Astrocyte (in vitro differentiated cells and primary cell): Measurements from ENCODE around the gene TMEM127. TPM values are rescaled to one million over a fixed set of nuclear protein-coding genes. Genes with fewer than 3 reads are reported as not detected.

Source experiments
- DNase-seq: peaks from one replicate; pipeline ENCODE4 v3.0.0-alpha.2; 2010; ENCODE audit warnings: low read depth
- FAIRE-seq: peaks from 2 replicates; lab custom pipeline; 2011; peaks lifted over from hg19 to GRCh38; lab: Jason Lieb, UNC
- H2AFZ ChIP-seq: 2 replicates; pipeline ENCODE4 v1.6.0; 2012; ENCODE audit warnings: low read depth, low read length, inconsistent platforms
- H3K27ac ChIP-seq: 2 replicates; pipeline ENCODE4 v1.5.1; 2011; ENCODE audit warnings: low read depth, low read length, inconsistent platforms
- H3K27me3 ChIP-seq: 2 replicates; pipeline ENCODE4 v1.6.0; 2011; ENCODE audit warnings: low read length, inconsistent platforms; ENCODE audit not compliant: insufficient read depth
- H3K36me3 ChIP-seq: 2 replicates; pipeline ENCODE4 v1.5.1; 2011; ENCODE audit warnings: low read length, inconsistent platforms; ENCODE audit not compliant: insufficient read depth
- H3K4me1 ChIP-seq: 2 replicates; pipeline ENCODE4 v1.5.1; 2011; ENCODE audit warnings: low read length, inconsistent platforms; ENCODE audit not compliant: insufficient read depth
- H3K4me2 ChIP-seq: 2 replicates; pipeline ENCODE4 v1.6.0; 2012; ENCODE audit warnings: low read length, inconsistent platforms
- H3K4me3 ChIP-seq: 2 replicates; pipeline ENCODE4 v1.5.1; 2011; ENCODE audit warnings: low read depth, mild to moderate bottlenecking, low read length, inconsistent platforms; ENCODE audit not compliant: insufficient read depth
- H3K79me2 ChIP-seq: 2 replicates; pipeline ENCODE4 v1.6.0; 2012; ENCODE audit warnings: mild to moderate bottlenecking, low read length, inconsistent platforms; ENCODE audit not compliant: insufficient read depth
- H3K9ac ChIP-seq: 2 replicates; pipeline ENCODE4 v1.6.0; 2012; ENCODE audit warnings: mild to moderate bottlenecking, low read length, inconsistent platforms
- H3K9me3 ChIP-seq: 2 replicates; pipeline ENCODE4 v1.5.1; 2012; ENCODE audit warnings: low read depth, mild to moderate bottlenecking, low read length, inconsistent platforms; ENCODE audit not compliant: insufficient read depth
- H4K20me1 ChIP-seq: 2 replicates; pipeline ENCODE4 v1.6.0; 2012; ENCODE audit warnings: low read length, inconsistent platforms; ENCODE audit not compliant: insufficient read depth
- H3K27ac Mint-ChIP-seq: one replicate; pipeline ENCODE4 v1.8.0; 2021; ENCODE audit warnings: mild to moderate bottlenecking, mixed read lengths; ENCODE audit not compliant: unreplicated experiment
- H3K27me3 Mint-ChIP-seq: one replicate; pipeline ENCODE4 v1.8.0; 2021; ENCODE audit warnings: low read depth, mixed read lengths; ENCODE audit not compliant: unreplicated experiment
- H3K36me3 Mint-ChIP-seq: one replicate; pipeline ENCODE4 v1.8.0; 2021; ENCODE audit warnings: low read depth, mixed read lengths; ENCODE audit not compliant: unreplicated experiment
- H3K4me1 Mint-ChIP-seq: one replicate; pipeline ENCODE4 v1.8.0; 2021; ENCODE audit warnings: low read depth, mixed read lengths; ENCODE audit not compliant: unreplicated experiment
- H3K4me3 Mint-ChIP-seq: one replicate; pipeline ENCODE4 v1.8.0; 2021; ENCODE audit warnings: mild to moderate bottlenecking, moderate library complexity, mixed read lengths; ENCODE audit not compliant: unreplicated experiment
- H3K9me3 Mint-ChIP-seq: one replicate; pipeline ENCODE4 v1.8.0; 2021; ENCODE audit warnings: mild to moderate bottlenecking, mixed read lengths; ENCODE audit not compliant: unreplicated experiment
- CTCF ChIP-seq: IDR thresholded peaks from 2 replicates; pipeline ENCODE4 v1.5.1; 2011; ENCODE audit warnings: low read depth, mild to moderate bottlenecking, inconsistent platforms, low read length, moderate library complexity; ENCODE audit not compliant: insufficient read depth
- EZH2 ChIP-seq: IDR thresholded peaks from 2 replicates; pipeline ENCODE4 v1.6.1; 2012; ENCODE audit warnings: mild to moderate bottlenecking, low read length, inconsistent platforms; ENCODE audit not compliant: insufficient read depth
- total RNA-seq: library from RNA; stranded (reverse); gene quantifications from 2 replicates; pipeline ENCODE4 v1.2.1, GENCODE V29; 2021

The TMEM127 gene
- total RNA-seq, 1 donor from 2014 or later = 41.7 TPM

DNA sequence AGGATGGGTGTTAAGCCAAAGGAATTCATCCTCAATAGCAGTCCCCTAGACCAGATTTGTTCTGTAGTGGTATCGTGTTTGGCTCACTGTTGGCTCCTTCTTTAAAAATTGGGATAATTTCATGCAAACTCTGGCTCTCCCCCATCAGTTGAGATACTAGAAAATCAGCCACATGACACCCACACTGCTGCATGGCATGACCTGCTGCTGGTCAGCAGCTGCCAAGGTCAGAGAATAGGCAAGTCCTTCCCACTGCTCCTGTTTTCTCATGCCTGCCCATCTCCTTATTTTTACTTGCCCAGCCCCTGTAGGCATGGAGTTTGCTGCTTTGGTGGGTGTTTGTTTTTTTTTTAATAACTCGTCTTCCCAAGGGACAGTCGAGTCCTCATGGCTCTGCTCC is 40.6 kb upstream of the TMEM127 start:
- FAIRE-seq (no peak), DNase-seq (no peak)
- peaks cover 40% of the 10 kb centered on the region for H3K79me2 ChIP-seq
- Mint-ChIP-seq H3K4me3 (peak overlapping the region; percentile 99), H3K27ac (peak overlapping the region; percentile 86), H3K4me1 (peaks cover 16% of the 10 kb centered on the region), H3K9me3 (no peaks in the 10 kb centered on the region), H3K36me3 (peaks cover 4% of the 10 kb centered on the region), H3K27me3 (no peaks in the 10 kb centered on the region)
- H3K4me3 ChIP-seq = peak overlapping the region; percentile 99
- no peaks in the 10 kb centered on the region for H3K9me3 ChIP-seq
- no peak overlapping the region for H3K27ac ChIP-seq
- peak overlapping the region; percentile 98 for H3K4me2 ChIP-seq
- H3K36me3 ChIP-seq = peaks cover 20% of the 10 kb centered on the region
- H4K20me1 ChIP-seq = peaks cover 15% of the 10 kb centered on the region
- H3K9ac ChIP-seq = peak overlapping the region; percentile 96
- H3K4me1 ChIP-seq = peaks cover 12% of the 10 kb centered on the region
- no peak for TF ChIP-seq CTCF
- TF ChIP-seq EZH2 = no peak
- no peaks in the 10 kb centered on the region for H3K27me3 ChIP-seq
- H2AFZ ChIP-seq = peak overlapping the region; percentile 96

DNA sequence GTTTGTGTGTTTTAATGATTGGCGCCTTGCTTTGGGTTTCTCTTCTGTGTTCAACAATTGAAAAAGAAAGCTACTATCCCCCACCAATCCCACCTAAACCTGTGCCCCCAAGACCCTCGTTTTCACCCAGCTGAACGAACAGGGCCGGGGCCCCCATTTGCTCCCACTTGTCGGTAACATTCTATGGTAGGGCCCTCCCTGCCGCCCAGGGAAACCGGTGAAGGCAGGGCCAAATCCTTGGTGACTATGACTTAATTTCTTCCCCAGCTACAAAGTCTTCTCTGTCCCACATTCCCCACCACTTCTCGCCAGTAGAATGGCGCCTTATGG is 40.1 kb upstream of the TMEM127 start:
- TF ChIP-seq CTCF = no peak
- no peak for TF ChIP-seq EZH2
- Histone ChIP-seq H2AFZ (peak overlapping the region; percentile 96), H3K4me3 (peak overlapping the region; percentile 99), H3K79me2 (peaks cover 44% of the 10 kb centered on the region), H3K4me1 (peaks cover 12% of the 10 kb centered on the region), H3K27ac (peak overlapping the region; percentile 76), H3K27me3 (no peaks in the 10 kb centered on the region), H3K4me2 (peak overlapping the region; percentile 98), H3K9ac (peak overlapping the region; percentile 96), H4K20me1 (peaks cover 20% of the 10 kb centered on the region), H3K9me3 (no peaks in the 10 kb centered on the region), H3K36me3 (peaks cover 24% of the 10 kb centered on the region)
- peak overlapping the region; percentile 99 for H3K4me3 Mint-ChIP-seq
- H3K27ac Mint-ChIP-seq = peak overlapping the region; percentile 86
- peaks cover 16% of the 10 kb centered on the region for H3K4me1 Mint-ChIP-seq
- no peak for FAIRE-seq
- peaks cover 4% of the 10 kb centered on the region for H3K36me3 Mint-ChIP-seq
- DNase-seq = no peak
- no peaks in the 10 kb centered on the region for H3K27me3 Mint-ChIP-seq
- no peaks in the 10 kb centered on the region for H3K9me3 Mint-ChIP-seq

- Histone ChIP-seq H3K9ac (peak within 1 kb of the TSS; percentile 96), H2AFZ (peak within 1 kb of the TSS; percentile 96), H3K9me3 (no peaks in the 10 kb centered on the region), H3K4me3 (peak within 1 kb of the TSS; percentile 99), H3K4me1 (peaks cover 12% of the 10 kb centered on the region), H3K27ac (peak within 1 kb of the TSS; percentile 76), H3K27me3 (no peaks in the 10 kb centered on the region), H3K36me3 (peaks cover 27% of the 10 kb centered on the region), H3K4me2 (peak within 1 kb of the TSS; percentile 98), H4K20me1 (peaks cover 22% of the 10 kb centered on the region), H3K79me2 (peaks cover 46% of the 10 kb centered on the region)
- DNase-seq = peak; percentile 62
- TF ChIP-seq CTCF = no peak
- no peak for TF ChIP-seq EZH2
- Mint-ChIP-seq H3K9me3 (no peaks in the 10 kb centered on the region), H3K4me1 (peaks cover 16% of the 10 kb centered on the region), H3K27me3 (no peaks in the 10 kb centered on the region), H3K27ac (peak within 1 kb of the TSS; percentile 97), H3K36me3 (peaks cover 4% of the 10 kb centered on the region), H3K4me3 (peak within 1 kb of the TSS; percentile 99)
- no peak for FAIRE-seq
Observed at GRCh38 chr2:96305091-96305978, 39.5 kb upstream of the TMEM127 start, which contains the start of gene SNRNP200. SNRNP200 (minus strand) TSS chr2:96305546; CDS start chr2:96305437, 109 bp downstream.
